HG03565 (cell line): ENCODE data around the gene SECTM1.

Experiments used
- ATAC-seq: cut with Tn5 transposase; IDR thresholded peaks from one replicate; pipeline ENCODE4 v1.9.1; 2021; ENCODE audit warnings: mild to moderate bottlenecking, moderate library complexity; ENCODE audit not compliant: unreplicated experiment

SECTM1 gene

GRCh38 chr17:82301916-82302567, 31.5 kb downstream of the SECTM1 start:
- ATAC-seq, result no peak

GRCh38 chr17:82301300-82301915, 32.2 kb downstream of the SECTM1 start:
- no peak for ATAC-seq

- ATAC-seq, result no peak
Measured at GRCh38 chr17:82300707-82301270, 32.8 kb downstream of the SECTM1 start.

GRCh38 chr17:82300228-82300627, 33.3 kb downstream of the SECTM1 start:
- no peak for ATAC-seq

GRCh38 chr17:82299452-82299851, 34.1 kb downstream of the SECTM1 start:
- no peak for ATAC-seq

- no peak for ATAC-seq
Measured at GRCh38 chr17:82298538-82299421, 34.8 kb downstream of the SECTM1 start.

- peak; percentile 38 for ATAC-seq
Measured at GRCh38 chr17:82297714-82298537, 35.6 kb downstream of the SECTM1 start.

GRCh38 chr17:82297280-82297713, 36.3 kb downstream of the SECTM1 start:
- ATAC-seq, result peak; percentile 24

- no peak for ATAC-seq
Measured at GRCh38 chr17:82296511-82297279, 36.9 kb downstream of the SECTM1 start.

- no peak for ATAC-seq
Measured at GRCh38 chr17:82295472-82295814, 38.1 kb downstream of the SECTM1 start.

GRCh38 chr17:82294064-82294773, 39.3 kb downstream of the SECTM1 start:
- ATAC-seq, result no peak

GRCh38 chr17:82292251-82293154, 41.1 kb downstream of the SECTM1 start:
- peak; percentile 88 for ATAC-seq

GRCh38 chr17:82291582-82292250, 41.9 kb downstream of the SECTM1 start:
- ATAC-seq, result no peak

GRCh38 chr17:82287868-82288801, 45.4 kb downstream of the SECTM1 start:
- no peak for ATAC-seq

GRCh38 chr17:82287013-82287867, 46.3 kb downstream of the SECTM1 start:
- no peak for ATAC-seq

GRCh38 chr17:82285141-82285540, 48.4 kb downstream of the SECTM1 start:
- no peak for ATAC-seq
